ENCODE measurements around the gene TNFRSF8. TPM values are rescaled to one million over a fixed set of nuclear protein-coding genes. Genes with fewer than 3 reads are reported as not detected.

The TNFRSF8 gene
- polyA plus RNA-seq, 2 of the 4 experiments (the other 2 are of a cell fraction) = 0.05 TPM; not detected in 1

DNA sequence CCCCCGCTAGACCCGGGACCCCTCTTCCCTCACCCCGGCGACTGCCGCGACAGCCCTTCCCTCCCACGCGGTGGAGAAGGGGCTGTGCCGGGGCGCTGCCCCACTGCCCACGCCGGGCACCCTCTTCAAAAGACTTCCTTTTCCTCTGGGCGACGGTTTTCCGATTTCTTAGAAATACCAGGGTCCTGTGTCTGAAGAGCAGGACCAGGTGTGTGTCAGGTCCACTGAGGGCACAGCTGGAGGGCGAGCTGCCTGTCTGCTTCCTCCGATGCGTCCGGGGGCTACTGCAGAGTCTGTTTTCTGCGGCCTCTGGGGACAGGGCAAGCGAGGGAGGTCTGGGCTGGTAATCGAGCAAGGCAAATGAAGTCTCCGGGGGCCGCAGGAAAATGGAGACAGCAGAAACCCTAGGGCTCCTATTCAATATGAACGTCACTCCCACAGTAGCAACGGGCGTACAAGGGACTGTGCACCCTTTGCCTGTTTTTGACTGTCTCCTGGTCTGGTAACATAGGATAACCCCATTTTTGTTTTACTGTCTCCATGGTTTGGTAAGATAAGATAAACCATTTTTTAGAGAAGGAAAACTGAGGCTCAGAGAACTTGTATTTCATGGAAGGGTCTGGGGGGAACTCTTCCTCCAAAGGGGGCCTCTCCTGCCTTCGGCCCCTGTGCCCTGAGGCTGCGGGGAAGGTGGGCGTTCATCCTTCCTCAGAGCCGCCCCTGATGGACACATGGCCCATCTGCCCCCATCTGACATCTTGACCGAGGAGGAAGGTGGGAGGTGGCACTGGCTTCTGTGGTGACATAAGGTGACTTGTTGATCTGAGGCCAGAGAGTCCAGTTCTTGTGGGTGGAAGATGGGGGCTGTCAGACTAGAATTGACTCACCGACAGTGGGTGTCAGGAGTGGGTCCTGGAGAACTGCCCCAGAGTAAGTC is 104.7 kb downstream of the TNFRSF8 start:
- no peak for DNase-seq (ENCODE audit: low read depth in 1 of 2, low spot score in 1 of 2)
- no peak for FAIRE-seq
- H3K9me3 ChIP-seq = no peaks in the 10 kb centered on the region
- POLR2A ChIA-PET = no interaction called here
- H3K4me1 ChIP-seq = no peaks in the 10 kb centered on the region
- peak overlapping the region; percentile 93 for H3K4me2 ChIP-seq
- TF ChIP-seq EP300 (IDR thresholded peaks at IDR 0.05) (no peak), RAD21 (conservative IDR thresholded peaks at IDR 0.05 in 1 of 2, IDR thresholded peaks at IDR 0.05 in 1 of 2) (no peak), NR3C1 (IDR thresholded peaks at IDR 0.05) (no peak), CHD4 (IDR thresholded peaks at IDR 0.05; ENCODE audit: borderline replicate concordance) (no peak), ZFP36 (IDR thresholded peaks at IDR 0.05; ENCODE audit: borderline replicate concordance, partially characterized antibody) (no peak), HOXA7 (CRISPR knock-in tag; IDR thresholded peaks at IDR 0.05) (no peak), GATA3 (IDR thresholded peaks at IDR 0.05; ENCODE audit: borderline replicate concordance) (no peak), CBX2 (IDR thresholded peaks at IDR 0.05; ENCODE audit: borderline replicate concordance, low read depth) (no peak), JUNB (IDR thresholded peaks at IDR 0.05) (no peak), RFX5 (IDR thresholded peaks at IDR 0.05) (no peak), PHF8 (IDR thresholded peaks at IDR 0.05; ENCODE audit: borderline replicate concordance, low read depth) (no peak), BHLHE40 (IDR thresholded peaks at IDR 0.05; ENCODE audit: low read depth, low read length) (no peak), CEBPB (IDR thresholded peaks at IDR 0.05) (no peak), KDM5A (IDR thresholded peaks at IDR 0.05) (no peak), HDAC2 (IDR thresholded peaks at IDR 0.05) (no peak), SREBF2 (IDR thresholded peaks at IDR 0.05) (no peak)
- TF ChIP-seq, protein P1, sequence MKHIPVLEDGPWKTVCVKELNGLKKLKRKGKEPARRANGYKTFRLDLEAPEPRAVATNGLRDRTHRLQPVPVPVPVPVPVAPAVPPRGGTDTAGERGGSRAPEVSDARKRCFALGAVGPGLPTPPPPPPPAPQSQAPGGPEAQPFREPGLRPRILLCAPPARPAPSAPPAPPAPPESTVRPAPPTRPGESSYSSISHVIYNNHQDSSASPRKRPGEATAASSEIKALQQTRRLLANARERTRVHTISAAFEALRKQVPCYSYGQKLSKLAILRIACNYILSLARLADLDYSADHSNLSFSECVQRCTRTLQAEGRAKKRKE (CRISPR knock-in tag; IDR thresholded peaks at IDR 0.05; ENCODE audit: low read depth) = no peak
- TF ChIP-seq, protein P2, sequence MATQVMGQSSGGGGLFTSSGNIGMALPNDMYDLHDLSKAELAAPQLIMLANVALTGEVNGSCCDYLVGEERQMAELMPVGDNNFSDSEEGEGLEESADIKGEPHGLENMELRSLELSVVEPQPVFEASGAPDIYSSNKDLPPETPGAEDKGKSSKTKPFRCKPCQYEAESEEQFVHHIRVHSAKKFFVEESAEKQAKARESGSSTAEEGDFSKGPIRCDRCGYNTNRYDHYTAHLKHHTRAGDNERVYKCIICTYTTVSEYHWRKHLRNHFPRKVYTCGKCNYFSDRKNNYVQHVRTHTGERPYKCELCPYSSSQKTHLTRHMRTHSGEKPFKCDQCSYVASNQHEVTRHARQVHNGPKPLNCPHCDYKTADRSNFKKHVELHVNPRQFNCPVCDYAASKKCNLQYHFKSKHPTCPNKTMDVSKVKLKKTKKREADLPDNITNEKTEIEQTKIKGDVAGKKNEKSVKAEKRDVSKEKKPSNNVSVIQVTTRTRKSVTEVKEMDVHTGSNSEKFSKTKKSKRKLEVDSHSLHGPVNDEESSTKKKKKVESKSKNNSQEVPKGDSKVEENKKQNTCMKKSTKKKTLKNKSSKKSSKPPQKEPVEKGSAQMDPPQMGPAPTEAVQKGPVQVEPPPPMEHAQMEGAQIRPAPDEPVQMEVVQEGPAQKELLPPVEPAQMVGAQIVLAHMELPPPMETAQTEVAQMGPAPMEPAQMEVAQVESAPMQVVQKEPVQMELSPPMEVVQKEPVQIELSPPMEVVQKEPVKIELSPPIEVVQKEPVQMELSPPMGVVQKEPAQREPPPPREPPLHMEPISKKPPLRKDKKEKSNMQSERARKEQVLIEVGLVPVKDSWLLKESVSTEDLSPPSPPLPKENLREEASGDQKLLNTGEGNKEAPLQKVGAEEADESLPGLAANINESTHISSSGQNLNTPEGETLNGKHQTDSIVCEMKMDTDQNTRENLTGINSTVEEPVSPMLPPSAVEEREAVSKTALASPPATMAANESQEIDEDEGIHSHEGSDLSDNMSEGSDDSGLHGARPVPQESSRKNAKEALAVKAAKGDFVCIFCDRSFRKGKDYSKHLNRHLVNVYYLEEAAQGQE (IDR thresholded peaks at IDR 0.05) = no peak
- H3K27ac ChIP-seq = no peak overlapping the region; a peak in 1 of 6 replicates
- 82% methylated on average over 30 of the region's 33 CpGs for WGBS (ENCODE audit: missing lambda C conversion rate)
- no peak overlapping the region; the same call in 2 of the 3 replicates for H3K4me3 ChIP-seq
- ATAC-seq = no peak
- CTCF ChIA-PET = interaction anchor here (0.6 kb wide), 1 partner anchor 35 kb away, joined by 3 read pairs; no protein-coding TSS in a partner anchor

DNA sequence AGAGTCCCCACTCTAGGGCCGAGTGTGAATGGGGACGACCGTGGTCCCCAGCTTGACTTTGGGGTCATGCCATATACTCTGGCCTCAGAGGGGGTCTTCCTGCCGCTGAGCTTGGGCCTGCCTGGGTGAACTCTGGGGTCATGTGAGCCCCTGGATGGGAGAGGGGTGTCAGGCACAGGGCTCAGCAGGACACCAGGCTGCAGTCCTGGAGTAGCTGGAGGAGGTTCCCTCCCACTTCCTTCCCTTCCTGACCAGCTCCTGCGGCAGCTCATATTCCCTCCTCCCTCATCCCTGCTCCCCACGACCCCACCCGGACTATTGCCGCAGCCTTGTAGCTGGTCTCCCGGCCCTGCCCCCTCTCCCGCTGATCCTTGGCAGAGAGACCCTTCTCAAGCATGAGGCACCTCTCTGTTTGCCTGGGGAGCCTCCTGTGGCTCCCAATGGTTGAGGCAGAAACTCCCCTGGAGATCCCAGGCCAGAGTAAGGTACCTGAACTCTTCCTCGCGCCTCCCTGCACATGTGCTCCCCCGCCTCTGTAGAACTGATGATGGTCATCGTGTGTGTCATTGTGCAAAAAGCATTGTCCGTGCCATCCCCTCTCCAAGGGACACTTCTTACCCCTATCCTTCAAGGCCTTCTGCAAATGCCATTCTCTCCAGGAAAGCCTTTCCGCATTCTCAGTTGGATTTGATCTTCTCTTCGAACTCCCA is 105.5 kb downstream of the TNFRSF8 start:
- no peaks in the 10 kb centered on the region for H3K4me1 ChIP-seq
- WGBS (ENCODE audit: missing lambda C conversion rate) = 61% methylated on average over 13 of the region's 17 CpGs
- H3K9me3 ChIP-seq = no peaks in the 10 kb centered on the region
- no peak overlapping the region for H3K27ac ChIP-seq
- TF ChIP-seq, protein P3, sequence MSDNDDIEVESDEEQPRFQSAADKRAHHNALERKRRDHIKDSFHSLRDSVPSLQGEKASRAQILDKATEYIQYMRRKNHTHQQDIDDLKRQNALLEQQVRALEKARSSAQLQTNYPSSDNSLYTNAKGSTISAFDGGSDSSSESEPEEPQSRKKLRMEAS (IDR thresholded peaks at IDR 0.05) = no peak
- ATAC-seq (no peak), DNase-seq (ENCODE audit: low read depth in 1 of 2, low spot score in 1 of 2) (no peak), FAIRE-seq (no peak)
- H3K4me2 ChIP-seq = no peak overlapping the region
- ChIA-PET POLR2A (no interaction called here), CTCF (interaction anchor here (1.3 kb wide), 1 partner anchor 44 kb away, joined by 8 read pairs; no protein-coding TSS in a partner anchor)
- no peak overlapping the region for H3K4me3 ChIP-seq

All from A549 (cell line).